Fibroblast of pulmonary artery (primary cell): ENCODE measurements around the gene CDX1.

Experiments used
- DNase-seq: peaks from one replicate; pipeline ENCODE4 v3.0.0-alpha.2; 2010; ENCODE audit warnings: low read depth
- H3K4me3 ChIP-seq: replicated peaks from 2 replicates; pipeline ENCODE4 v1.5.1; 2011; ENCODE audit warnings: low read depth, mild to moderate bottlenecking, control low read depth, low read length, moderate library complexity
- TF ChIP-seq, protein P1 (sequence below): IDR thresholded peaks from 2 replicates; pipeline ENCODE4 v1.5.1; 2011; ENCODE audit warnings: mild to moderate bottlenecking, control low read depth, low read length, inconsistent platforms; ENCODE audit errors: missing control alignments

CDX1 gene

DNA sequence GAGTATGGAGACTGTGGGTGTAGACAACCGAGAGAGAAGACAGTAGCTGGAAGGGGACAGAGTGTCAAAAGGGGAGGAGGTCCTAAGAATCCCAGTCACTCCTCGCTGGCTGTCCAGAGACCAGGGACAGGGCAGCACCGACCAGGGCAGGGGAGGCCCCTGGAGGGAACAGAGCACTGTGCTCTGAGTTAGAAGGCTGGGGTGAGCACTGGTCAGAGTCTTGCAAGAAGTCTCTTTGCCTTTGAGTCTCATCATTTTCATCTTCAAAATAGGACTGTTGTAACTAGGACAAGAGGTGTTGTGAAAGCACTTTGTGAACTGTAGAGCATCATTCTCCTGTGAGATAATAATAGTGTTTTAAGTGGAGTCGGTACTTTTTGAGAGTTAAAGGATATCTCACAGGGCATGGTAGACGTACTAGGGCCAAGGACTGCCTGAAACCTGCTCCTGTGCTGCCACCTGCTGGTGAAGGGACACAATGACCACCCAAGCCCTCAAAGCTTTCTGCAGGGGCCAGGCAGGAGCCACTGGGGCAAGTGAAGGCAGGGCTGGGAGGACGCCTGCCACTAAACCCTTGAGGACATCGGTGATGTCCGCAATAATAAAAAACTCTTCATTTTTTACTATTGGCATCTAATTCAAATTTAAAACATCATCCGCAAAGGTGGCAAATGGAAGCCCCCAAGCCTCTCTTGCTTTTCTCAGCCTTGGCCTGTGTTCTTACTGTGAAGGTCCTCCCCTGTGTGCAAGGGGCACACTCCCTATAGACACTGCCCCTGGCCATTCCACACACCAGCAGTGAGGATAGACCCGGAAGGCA, 51.5 kb downstream of the CDX1 start:
- TF ChIP-seq, protein P1, sequence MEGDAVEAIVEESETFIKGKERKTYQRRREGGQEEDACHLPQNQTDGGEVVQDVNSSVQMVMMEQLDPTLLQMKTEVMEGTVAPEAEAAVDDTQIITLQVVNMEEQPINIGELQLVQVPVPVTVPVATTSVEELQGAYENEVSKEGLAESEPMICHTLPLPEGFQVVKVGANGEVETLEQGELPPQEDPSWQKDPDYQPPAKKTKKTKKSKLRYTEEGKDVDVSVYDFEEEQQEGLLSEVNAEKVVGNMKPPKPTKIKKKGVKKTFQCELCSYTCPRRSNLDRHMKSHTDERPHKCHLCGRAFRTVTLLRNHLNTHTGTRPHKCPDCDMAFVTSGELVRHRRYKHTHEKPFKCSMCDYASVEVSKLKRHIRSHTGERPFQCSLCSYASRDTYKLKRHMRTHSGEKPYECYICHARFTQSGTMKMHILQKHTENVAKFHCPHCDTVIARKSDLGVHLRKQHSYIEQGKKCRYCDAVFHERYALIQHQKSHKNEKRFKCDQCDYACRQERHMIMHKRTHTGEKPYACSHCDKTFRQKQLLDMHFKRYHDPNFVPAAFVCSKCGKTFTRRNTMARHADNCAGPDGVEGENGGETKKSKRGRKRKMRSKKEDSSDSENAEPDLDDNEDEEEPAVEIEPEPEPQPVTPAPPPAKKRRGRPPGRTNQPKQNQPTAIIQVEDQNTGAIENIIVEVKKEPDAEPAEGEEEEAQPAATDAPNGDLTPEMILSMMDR, result peak; percentile 78
- DNase-seq, result peak; percentile 89

DNA sequence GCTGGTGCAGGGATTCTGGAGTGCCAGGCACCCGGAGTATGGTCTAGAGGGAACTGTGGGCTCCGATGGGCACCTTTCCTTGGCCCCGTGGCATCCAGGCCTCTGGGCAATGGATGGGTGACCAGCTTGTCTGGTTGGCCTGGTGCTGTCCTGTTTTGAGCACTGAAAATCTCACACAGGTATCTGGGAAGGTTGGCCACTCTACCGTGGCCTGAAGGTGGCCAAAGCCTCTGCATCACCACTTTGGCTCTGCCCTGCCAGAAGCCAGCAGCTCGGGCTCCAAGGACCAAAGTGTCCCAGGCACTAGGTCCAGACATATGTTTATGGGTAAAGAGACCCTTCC, 52.1 kb downstream of the CDX1 start:
- DNase-seq, result no peak
- TF ChIP-seq, protein P1, result no peak
- no peak overlapping the region for H3K4me3 ChIP-seq

More for the DNA sequence above, 51.5 kb downstream of the CDX1 start:
- H3K4me3 ChIP-seq, result no peak overlapping the region

DNA sequence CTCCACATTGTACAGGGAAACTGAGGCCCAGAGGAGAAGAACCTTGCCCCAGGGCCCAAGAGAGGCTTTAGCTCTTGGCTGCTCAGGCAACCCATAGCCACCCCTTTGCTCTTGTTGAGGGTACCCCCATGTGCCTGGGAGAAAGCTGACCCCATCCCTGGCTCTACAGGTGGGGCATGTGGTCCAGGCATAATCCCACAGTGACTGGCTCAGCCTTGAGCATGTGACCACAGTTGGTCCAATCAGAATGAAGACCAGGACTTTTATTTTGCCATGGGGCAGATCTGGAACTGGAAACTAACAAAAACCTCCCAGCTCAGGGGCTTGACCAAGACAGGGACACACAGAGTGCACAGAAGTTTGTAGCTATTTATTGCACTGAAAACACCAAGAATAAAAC, 52.6 kb downstream of the CDX1 start:
- peak; percentile 11 for DNase-seq
- TF ChIP-seq, protein P1, result no peak

DNA sequence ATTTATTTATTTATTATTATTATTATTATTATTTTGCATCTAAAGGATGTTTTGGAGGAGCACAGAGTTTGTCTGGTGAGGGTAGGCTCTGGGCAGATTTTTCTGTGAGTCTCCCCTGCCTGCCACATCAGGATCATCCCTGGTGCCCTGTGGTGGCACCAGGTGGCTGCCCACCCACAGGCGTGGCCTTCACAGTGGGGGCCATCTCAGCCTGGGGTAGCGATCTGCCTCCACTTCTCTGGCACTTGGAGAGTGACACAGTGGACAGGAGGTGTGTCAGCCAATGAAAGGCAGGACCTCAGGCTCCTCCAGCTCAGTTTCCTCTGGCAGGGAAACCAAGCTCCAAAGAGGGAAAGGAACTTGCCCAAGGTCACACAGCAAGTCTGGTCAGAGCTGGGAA, 53.3 kb downstream of the CDX1 start:
- no peak for DNase-seq
- TF ChIP-seq, protein P1, result no peak
- H3K4me3 ChIP-seq, result no peak overlapping the region

More for the DNA sequence above, 52.6 kb downstream of the CDX1 start:
- H3K4me3 ChIP-seq, result no peak overlapping the region

DNA sequence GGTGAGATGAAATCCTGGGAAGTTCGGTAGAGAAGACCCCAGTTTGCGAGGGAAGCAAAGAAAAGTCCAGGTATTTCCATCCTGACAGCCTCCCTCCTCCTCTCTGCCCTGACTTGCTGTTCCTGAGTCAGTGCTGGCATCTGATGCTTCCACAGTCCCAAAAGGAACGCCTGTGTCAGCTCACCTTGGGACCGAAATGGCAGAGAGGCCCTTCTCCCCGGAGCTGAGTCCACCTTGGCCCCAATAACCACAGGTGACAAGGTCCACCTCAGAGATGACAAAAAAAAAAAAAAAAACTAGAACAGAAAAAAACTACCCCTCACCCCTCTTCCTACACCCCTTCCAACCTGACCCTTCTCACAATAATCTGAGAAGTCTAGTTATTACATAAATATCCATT, 54.9 kb downstream of the CDX1 start:
- H3K4me3 ChIP-seq, result no peak overlapping the region
- TF ChIP-seq, protein P1, result no peak

DNA sequence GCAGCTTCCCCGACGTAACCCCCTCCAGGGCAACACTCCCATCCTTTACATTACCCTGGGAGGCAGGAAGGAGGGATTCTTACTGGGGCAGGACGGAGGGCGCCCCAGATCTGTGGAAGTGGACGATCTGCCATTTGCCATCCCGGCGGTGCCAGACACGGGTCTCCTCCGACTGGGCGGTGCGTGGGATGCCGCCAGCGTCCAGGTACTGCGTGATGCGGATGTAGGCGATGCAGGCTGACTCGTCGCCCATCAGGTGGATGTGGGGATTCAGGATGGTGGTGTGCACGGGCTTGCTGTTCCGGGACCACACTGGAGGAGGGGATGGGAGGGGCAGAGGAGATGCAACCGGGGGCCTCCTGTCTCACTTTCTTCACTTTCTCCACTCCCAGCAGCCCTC, 56.3 kb downstream of the CDX1 start:
- DNase-seq, result no peak
- TF ChIP-seq, protein P1, result no peak
- no peak overlapping the region for H3K4me3 ChIP-seq

More for the DNA sequence above, 54.9 kb downstream of the CDX1 start:
- DNase-seq, result no peak

DNA sequence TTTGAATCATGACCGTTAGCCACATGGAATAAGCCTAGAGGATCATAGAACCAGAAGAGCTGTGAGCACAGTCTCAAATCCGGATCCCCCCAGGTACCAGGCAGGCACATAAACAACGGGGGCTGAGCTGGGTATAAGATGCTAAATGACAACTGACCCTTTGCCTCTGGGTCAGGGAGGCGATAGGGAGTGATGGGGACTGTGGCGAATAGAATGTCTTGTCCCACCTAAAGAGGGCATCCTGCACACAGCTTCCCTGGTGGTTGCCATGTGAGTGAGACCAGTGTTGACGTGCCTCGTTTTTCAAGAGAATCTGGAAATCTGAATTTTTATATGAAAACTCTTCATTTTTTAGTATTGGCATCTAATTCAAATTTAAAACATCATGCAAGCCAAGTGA, 56.9 kb downstream of the CDX1 start:
- TF ChIP-seq, protein P1, result no peak
- no peak overlapping the region for H3K4me3 ChIP-seq
- DNase-seq, result no peak
